H1 (cell line): ENCODE measurements around the gene LEO1. TPM values are rescaled to one million over a fixed set of nuclear protein-coding genes. Genes with fewer than 3 reads are reported as not detected.

Experiments
- CTCF ChIA-PET: fragments of 300-600 bp; sonication (Branson Sonifier 250); formaldehyde crosslinking; loops from one replicate; lab custom pipeline; 2021; ENCODE audit not compliant: partially characterized antibody; lab: Charles Lee
- POLR2A ChIA-PET: fragments of 300-600 bp; sonication (Branson Sonifier 250); formaldehyde crosslinking; loops from one replicate; lab custom pipeline; 2021; ENCODE audit warnings: inconsistent platforms; ENCODE audit not compliant: partially characterized antibody; lab: Charles Lee
- DNase-seq, 2 experiments: peaks; one replicate each; pipeline versions ENCODE4 v3.0.0 to v3.0.0-alpha.2; 2010 to 2022; ENCODE audit warnings: low spot score in 2 of 2, low read depth in 1 of 2, mixed read lengths in 1 of 2
- FAIRE-seq: peaks from 2 replicates; lab custom pipeline; 2011; peaks lifted over from hg19 to GRCh38; lab: Jason Lieb, UNC
- H2AFZ ChIP-seq: 2 replicates; pipeline ENCODE4 v1.8.1; 2012; ENCODE audit warnings: low read length, inconsistent platforms
- H2AK5ac ChIP-seq: 2 replicates; pipeline ENCODE4 v1.6.1; 2013; ENCODE audit warnings: low read depth, low read length
- H2BK120ac ChIP-seq: replicated peaks from 2 replicates; pipeline ENCODE3; 2013; ENCODE audit warnings: low read depth, low read length, inconsistent platforms
- H2BK12ac ChIP-seq: 2 replicates; pipeline ENCODE4 v1.6.1; 2013; ENCODE audit warnings: low read depth, low read length
- H2BK15ac ChIP-seq: 2 replicates; pipeline ENCODE4 v1.6.1; 2013; ENCODE audit warnings: low read length
- H2BK20ac ChIP-seq: 2 replicates; pipeline ENCODE4 v1.6.1; 2013; ENCODE audit warnings: low read length
- H2BK5ac ChIP-seq: 2 replicates; pipeline ENCODE4 v1.6.1; 2013; ENCODE audit warnings: low read depth, low read length
- H3K14ac ChIP-seq: 2 replicates; pipeline ENCODE4 v1.6.1; 2013; ENCODE audit warnings: inconsistent platforms; ENCODE audit not compliant: insufficient read length
- H3K18ac ChIP-seq: 2 replicates; pipeline ENCODE4 v1.6.1; 2013; ENCODE audit warnings: low read length; ENCODE audit errors: extremely low read depth
- H3K23ac ChIP-seq: 2 replicates; pipeline ENCODE4 v1.6.1; 2013; ENCODE audit warnings: inconsistent platforms; ENCODE audit not compliant: insufficient read length
- H3K23me2 ChIP-seq: 2 replicates; pipeline ENCODE4 v1.6.1; 2013; ENCODE audit warnings: low read depth, low read length
- H3K27ac ChIP-seq: 2 replicates; pipeline ENCODE4 v1.6.1; 2011; ENCODE audit warnings: low read depth, low read length, inconsistent platforms
- H3K27me3 ChIP-seq, 4 experiments: replicated peaks in 1 of 4; 1 replicate in 1 of 4; 2 replicates in 3 of 4; pipeline versions ENCODE4 v1.6.1 to v1.8.1; 2011 to 2013; ENCODE audit warnings: low read length in 3 of 4, mild to moderate bottlenecking in 3 of 4, inconsistent platforms in 2 of 4, mixed read lengths in 2 of 4, moderate library complexity in 1 of 4; ENCODE audit not compliant: control insufficient read depth in 3 of 4, insufficient read depth in 3 of 4; ENCODE audit errors: extremely low read depth in 1 of 4
- H3K36me3 ChIP-seq, 4 experiments: 2 replicates each; pipeline versions ENCODE4 v1.6.1 to v1.8.1; 2011 to 2013; ENCODE audit warnings: mild to moderate bottlenecking in 4 of 4, low read length in 3 of 4, moderate library complexity in 2 of 4, control low read depth in 1 of 4, inconsistent platforms in 1 of 4; ENCODE audit not compliant: insufficient read depth in 4 of 4, control insufficient read depth in 2 of 4
- H3K4ac ChIP-seq: replicated peaks from 2 replicates; pipeline ENCODE3; 2013; ENCODE audit warnings: low read length, low read depth, mixed read lengths, inconsistent platforms; ENCODE audit not compliant: insufficient read length
- H3K4me1 ChIP-seq, 4 experiments: replicated peaks in 1 of 4; 1 replicate in 1 of 4; 2 replicates in 3 of 4; pipeline versions ENCODE4 v1.6.1 to v1.8.1; 2011 to 2013; ENCODE audit warnings: low read length in 3 of 4, inconsistent platforms in 2 of 4, mixed read lengths in 1 of 4; ENCODE audit not compliant: insufficient read depth in 4 of 4, control insufficient read depth in 3 of 4
- H3K4me2 ChIP-seq, 2 experiments: 2 replicates each; pipeline versions ENCODE4 v1.6.1 to v1.8.1; 2011 to 2013; ENCODE audit warnings: low read depth in 2 of 2, low read length in 2 of 2, control low read depth in 1 of 2, inconsistent platforms in 1 of 2, mild to moderate bottlenecking in 1 of 2; ENCODE audit not compliant: insufficient read depth in 1 of 2
- H3K4me3 ChIP-seq, 4 experiments: fragments of 200-600, 300-600 bp in 1 of 4; sonication (generic), shearing (Covaris generic), sonication (Bioruptor Twin) in 1 of 4; 2 replicates each; pipeline versions ENCODE4 v1.5.1 to v1.8.1; 2011 to 2016; ENCODE audit warnings: low read length in 4 of 4, low read depth in 3 of 4, control low read depth in 2 of 4, inconsistent platforms in 2 of 4, mild to moderate bottlenecking in 2 of 4, mixed read lengths in 1 of 4, moderate library complexity in 1 of 4; ENCODE audit not compliant: insufficient read depth in 2 of 4; ENCODE audit errors: extremely low read depth in 1 of 4
- H3K56ac ChIP-seq: replicated peaks from 2 replicates; pipeline ENCODE3; 2013; ENCODE audit warnings: low read depth, mild to moderate bottlenecking, mixed read lengths, low read length, inconsistent platforms; ENCODE audit not compliant: insufficient read length
- H3K79me1 ChIP-seq: 2 replicates; pipeline ENCODE4 v1.6.1; 2013; ENCODE audit warnings: low read depth, low read length, control low read depth
- H3K79me2 ChIP-seq, 2 experiments: 2 replicates each; pipeline versions ENCODE4 v1.6.1 to v1.8.1; 2012 to 2013; ENCODE audit warnings: low read length in 2 of 2, mild to moderate bottlenecking in 2 of 2, inconsistent platforms in 1 of 2; ENCODE audit not compliant: insufficient read depth in 2 of 2, control insufficient read depth in 1 of 2
- H3K9ac ChIP-seq, 4 experiments: replicated peaks in 1 of 4; 1 replicate in 1 of 4; 2 replicates in 3 of 4; pipeline versions ENCODE4 v1.6.1 to v1.8.1; 2011 to 2013; ENCODE audit warnings: low read depth in 3 of 4, low read length in 3 of 4, control low read depth in 2 of 4, mild to moderate bottlenecking in 2 of 4, moderate library complexity in 2 of 4, inconsistent platforms in 1 of 4; ENCODE audit errors: extremely low read depth in 1 of 4
- H3K9me3 ChIP-seq, 2 experiments: 2 replicates each; pipeline versions ENCODE4 v1.6.1 to v1.8.1; 2012 to 2013; ENCODE audit warnings: mild to moderate bottlenecking in 2 of 2, moderate library complexity in 2 of 2, control low read depth in 1 of 2, inconsistent platforms in 1 of 2, low read depth in 1 of 2, low read length in 1 of 2, mixed read lengths in 1 of 2; ENCODE audit not compliant: insufficient read depth in 2 of 2
- H4K20me1 ChIP-seq, 2 experiments: replicated peaks in 1 of 2; 2 replicates each; pipeline versions ENCODE3 to v1.8.1; 2011 to 2013; ENCODE audit warnings: inconsistent platforms in 2 of 2, low read length in 2 of 2, mild to moderate bottlenecking in 1 of 2; ENCODE audit not compliant: insufficient read depth in 2 of 2, control insufficient read depth in 1 of 2
- H4K5ac ChIP-seq: 2 replicates; pipeline ENCODE4 v1.6.1; 2013; ENCODE audit warnings: low read length, low read depth, mixed read lengths, inconsistent platforms; ENCODE audit not compliant: insufficient read length
- H4K8ac ChIP-seq: 2 replicates; pipeline ENCODE4 v1.8.0; 2013; ENCODE audit warnings: mild to moderate bottlenecking, moderate library complexity, low read length, inconsistent platforms; ENCODE audit not compliant: insufficient read depth; ENCODE audit errors: extremely low read depth
- H4K91ac ChIP-seq: replicated peaks from 2 replicates; pipeline ENCODE3; 2013; ENCODE audit warnings: low read length, mixed read lengths, inconsistent platforms; ENCODE audit not compliant: insufficient read length
- ASH2L ChIP-seq: fragments of 200-600, 300-600 bp; sonication (generic); IDR thresholded peaks from one replicate; pipeline ENCODE4 v1.7.1; 2017; ENCODE audit warnings: low read length
- KDM5A ChIP-seq: fragments of 200-600 bp; IDR thresholded peaks from 2 replicates; pipeline ENCODE4 v1.7.1; 2012; ENCODE audit warnings: mild to moderate bottlenecking, low read length, inconsistent platforms, mixed read lengths
- YY1 ChIP-seq: IDR thresholded peaks from 2 replicates; pipeline ENCODE4 v1.6.1; 2011; ENCODE audit warnings: low read depth, mild to moderate bottlenecking, low read length
- WGBS, 2 experiments: shearing (Covaris generic) in 1 of 2; methylation state at CpG; one replicate each; pipeline versions ENCODE4 v1.1.6 to v1.1.7; 2013 to 2015; ENCODE audit warnings: low lambda C conversion rate in 2 of 2, mixed read lengths in 2 of 2, inconsistent platforms in 1 of 2, low coverage in 1 of 2, missing lambda C conversion rate in 1 of 2; ENCODE audit not compliant: insufficient replicate concordance in 2 of 2, insufficient coverage in 1 of 2, insufficient read length in 1 of 2; ENCODE audit errors: extremely low coverage in 1 of 2, missing lambda C conversion rate in 1 of 2; 5-methylcytosine and 5-hydroxymethylcytosine counted together
- polyA plus RNA-seq, 7 experiments: library from polyadenylated mRNA; depleted of rRNA in 3 of 7; stranded (reverse) in 5 of 7; unstranded in 2 of 7; fragments of >200 nt in 5 of 7; fragments of 200-250 nt in 2 of 7; gene quantifications; 1 replicate in 5 of 7; 2 replicates in 1 of 7; 4 replicates in 1 of 7; pipeline versions ENCODE4 v1.2.1 to v1.2.3, GENCODE V29; 2011 to 2013; ENCODE audit warnings: missing spikeins in 2 of 7, mixed read lengths in 2 of 7
- total RNA-seq: library from RNA; stranded (reverse); fragmentation: NEBNext Ultra II Directional; extraction: Animal tissue kit (Norgen Biotek cat#: 25700); gene quantifications from 2 replicates; pipeline ENCODE4 v1.2.1, GENCODE V29; 2021

Gene LEO1
- total and polyA plus RNA-seq, 2 of the 8 experiments (the other 6 are each of a cell fraction or from before 2014, with no cell fraction given) = 1.6 to 27.4 TPM

GRCh38 chr15:52002351-52002750 lies 30.8 kb upstream of the LEO1 start:
- CTCF ChIA-PET = interaction anchor here (0.6 to 1.6 kb wide), 2 partner anchors 77 to 97 kb away, joined by 5 to 6 read pairs; no protein-coding TSS in a partner anchor
- no peaks in the 10 kb centered on the region for H3K36me3 ChIP-seq
- no peak overlapping the region for H2AK5ac ChIP-seq
- H3K27ac ChIP-seq = no peak overlapping the region
- no peaks in the 10 kb centered on the region for H3K79me1 ChIP-seq
- H2AFZ ChIP-seq = no peak overlapping the region
- no peaks in the 10 kb centered on the region for H3K27me3 ChIP-seq
- no peak overlapping the region for H3K4ac ChIP-seq
- POLR2A ChIA-PET = interaction anchor here (1.2 kb wide), 1 partner anchor 18 kb away, joined by 3 read pairs; no protein-coding TSS in a partner anchor
- no peak overlapping the region for H3K14ac ChIP-seq
- no peak overlapping the region for H3K18ac ChIP-seq
- H2BK120ac ChIP-seq = no peak overlapping the region
- H3K4me2 ChIP-seq = no peak overlapping the region
- H2BK15ac ChIP-seq = no peak overlapping the region
- H3K9me3 ChIP-seq = no peaks in the 10 kb centered on the region
- no peak overlapping the region for H2BK12ac ChIP-seq
- H3K79me2 ChIP-seq = no peaks in the 10 kb centered on the region
- no peak overlapping the region for H3K56ac ChIP-seq
- no peak for DNase-seq
- H3K4me1 ChIP-seq = no peaks in the 10 kb centered on the region
- TF ChIP-seq YY1 (no peak), KDM5A (no peak), ASH2L (no peak)
- H2BK5ac ChIP-seq = no peak overlapping the region
- no peaks in the 10 kb centered on the region for H4K20me1 ChIP-seq
- no peak overlapping the region for H4K91ac ChIP-seq
- no peak overlapping the region for H3K9ac ChIP-seq
- H3K23ac ChIP-seq = no peak overlapping the region
- no peak overlapping the region for H2BK20ac ChIP-seq
- no peak for FAIRE-seq
- H3K23me2 ChIP-seq = no peaks in the 10 kb centered on the region
- 97% methylated on average over 2 of the region's 2 CpGs; no CpG with 5 or more reads in 1 of the 2 experiments for WGBS, 2 experiments
- H3K4me3 ChIP-seq = no peak overlapping the region
- H4K8ac ChIP-seq = no peak overlapping the region
- H4K5ac ChIP-seq = no peak overlapping the region
